Measurements from ENCODE around the gene PITRM1.

The PITRM1 gene

GRCh38 chr10:3104251-3104918 is 68.2 kb downstream of the PITRM1 start:
- no peak overlapping the region for H3K4me3 ChIP-seq (replicated peaks; ENCODE audit: low read depth, low read length)
- TF ChIP-seq CTCF (IDR thresholded peaks at IDR 0.05; ENCODE audit: low read depth, low read length, missing control alignments) = no peak
- no peak for DNase-seq (ENCODE audit: extremely low read depth, low read depth)

- H3K4me3 ChIP-seq (replicated peaks; ENCODE audit: low read depth, low read length) = no peak overlapping the region
- no peak for TF ChIP-seq CTCF (IDR thresholded peaks at IDR 0.05; ENCODE audit: low read depth, low read length, missing control alignments)
- DNase-seq (ENCODE audit: extremely low read depth, low read depth) = no peak
Measured at GRCh38 chr10:3103646-3104045, 68.9 kb downstream of the PITRM1 start.

GRCh38 chr10:3102720-3103427 is 69.7 kb downstream of the PITRM1 start:
- H3K4me3 ChIP-seq (replicated peaks; ENCODE audit: low read depth, low read length) = no peak overlapping the region
- no peak for DNase-seq (ENCODE audit: extremely low read depth, low read depth)
- TF ChIP-seq CTCF (IDR thresholded peaks at IDR 0.05; ENCODE audit: low read depth, low read length, missing control alignments) = no peak

GRCh38 chr10:3100856-3101640 is 71.5 kb downstream of the PITRM1 start:
- no peak for TF ChIP-seq CTCF (IDR thresholded peaks at IDR 0.05; ENCODE audit: low read depth, low read length, missing control alignments)
- DNase-seq (ENCODE audit: extremely low read depth, low read depth) = no peak
- H3K4me3 ChIP-seq (replicated peaks; ENCODE audit: low read depth, low read length) = no peak overlapping the region

GRCh38 chr10:3100093-3100792 is 72.3 kb downstream of the PITRM1 start:
- no peak overlapping the region for H3K4me3 ChIP-seq (replicated peaks; ENCODE audit: low read depth, low read length)
- DNase-seq (ENCODE audit: extremely low read depth, low read depth) = no peak

More at GRCh38 chr10:3100093-3100792, 72.3 kb downstream of the PITRM1 start:
- TF ChIP-seq CTCF (IDR thresholded peaks at IDR 0.05; ENCODE audit: low read depth, low read length, missing control alignments) = no peak

Data from HFF-Myc (cell line).